ENCODE measurements around the gene EFTUD2. TPM values are rescaled to one million over a fixed set of nuclear protein-coding genes. Genes with fewer than 3 reads are reported as not detected.

EFTUD2 gene
- total RNA-seq, 1 experiment from 2014 or later = 162 TPM

- Mint-ChIP-seq H3K27me3 (ENCODE audit: low read depth) (no peaks in the 10 kb centered on the region), H3K4me1 (no peaks in the 10 kb centered on the region), H3K36me3 (peaks cover 21% of the 10 kb centered on the region), H3K4me3 (no peak overlapping the region), H3K9me3 (no peaks in the 10 kb centered on the region), H3K27ac (no peak overlapping the region)
- no peak for ATAC-seq
- DNase-seq (ENCODE audit: low spot score) = no peak
- ChIA-PET POLR2A (no interaction called here), CTCF (interaction anchor here (0.6 kb wide), 1 partner anchor 241 kb away, joined by 3 read pairs; no protein-coding TSS in a partner anchor)
- TF ChIP-seq AFF4 (CRISPR knock-in tag; IDR thresholded peaks at IDR 0.05; ENCODE audit: borderline replicate concordance) = no peak
- TF ChIP-seq CREB1 (CRISPR knock-in tag; IDR thresholded peaks at IDR 0.05) = no peak
- TF ChIP-seq NFYB (CRISPR knock-in tag; conservative IDR thresholded peaks at IDR 0.05; ENCODE audit: low read depth) = no peak
- no peak for TF ChIP-seq RORB (CRISPR knock-in tag; IDR thresholded peaks at IDR 0.05)
- TF ChIP-seq SMAD4 (CRISPR knock-in tag; IDR thresholded peaks at IDR 0.05) = no peak
- no peak for TF ChIP-seq E2F4 (CRISPR knock-in tag; IDR thresholded peaks at IDR 0.05; ENCODE audit: borderline replicate concordance, low read depth)
- TF ChIP-seq ZNF425 (CRISPR knock-in tag; conservative IDR thresholded peaks at IDR 0.05) = no peak
- no peak for TF ChIP-seq JAZF1 (CRISPR knock-in tag; IDR thresholded peaks at IDR 0.05)
- TF ChIP-seq HMGXB4 (CRISPR knock-in tag; IDR thresholded peaks at IDR 0.05) = no peak
- TF ChIP-seq USF2 (CRISPR knock-in tag; IDR thresholded peaks at IDR 0.05) = no peak
- no peak for TF ChIP-seq CDX4 (CRISPR knock-in tag; IDR thresholded peaks at IDR 0.05; ENCODE audit: borderline replicate concordance)
- no peak for TF ChIP-seq FOXJ3 (CRISPR knock-in tag; IDR thresholded peaks at IDR 0.05; ENCODE audit: borderline replicate concordance)
- no peak for TF ChIP-seq AR (CRISPR knock-in tag; IDR thresholded peaks at IDR 0.05)
- TF ChIP-seq FOXK1 (CRISPR knock-in tag; IDR thresholded peaks at IDR 0.05) = no peak
- no peak for TF ChIP-seq CTCF (IDR thresholded peaks at IDR 0.05)
- no peak for TF ChIP-seq ZNF219 (CRISPR knock-in tag; IDR thresholded peaks at IDR 0.05; ENCODE audit: borderline replicate concordance)
- no peak for TF ChIP-seq STAT6 (CRISPR knock-in tag; conservative IDR thresholded peaks at IDR 0.05; ENCODE audit: low read depth)
Observed at GRCh38 chr17:44892250-44892649, 7.0 kb downstream of the EFTUD2 start.

All from WTC11 (cell line).